ENCODE results near the gene KNSTRN. TPM values are rescaled to one million over a fixed set of nuclear protein-coding genes. Genes with fewer than 3 reads are reported as not detected.
A peak's percentile ranks its signal among the peaks of the same experiment; 100 is the strongest.

The KNSTRN gene
- total RNA-seq, 1 donor from 2014 or later, result 27.3 TPM

- H3K27ac Mint-ChIP-seq (ENCODE audit: unreplicated experiment), result no peak overlapping the region
- H3K4me3 Mint-ChIP-seq (ENCODE audit: unreplicated experiment), result peak overlapping the region; percentile 82
- DNase-seq (ENCODE audit: extremely low spot score, unreplicated experiment), result no peak
- TF ChIP-seq CTCF (IDR thresholded peaks at IDR 0.05), result no peak
- no peaks in the 10 kb centered on the region for H3K9me3 Mint-ChIP-seq (ENCODE audit: unreplicated experiment)
- no peaks in the 10 kb centered on the region for H3K36me3 Mint-ChIP-seq (ENCODE audit: unreplicated experiment)
- no peaks in the 10 kb centered on the region for H3K27me3 Mint-ChIP-seq (ENCODE audit: unreplicated experiment)
- peaks cover 48% of the 10 kb centered on the region for H3K4me1 Mint-ChIP-seq (ENCODE audit: unreplicated experiment)
These were observed 60.7 kb downstream of the KNSTRN start for GRCh38 chr15:40443255-40443654.

GRCh38 chr15:40443846-40444245, 61.3 kb downstream of the KNSTRN start:
- no peak for TF ChIP-seq CTCF (IDR thresholded peaks at IDR 0.05)
- H3K4me3 Mint-ChIP-seq (ENCODE audit: unreplicated experiment), result peak overlapping the region; percentile 39
- peaks cover 42% of the 10 kb centered on the region for H3K4me1 Mint-ChIP-seq (ENCODE audit: unreplicated experiment)
- DNase-seq (ENCODE audit: extremely low spot score, unreplicated experiment), result no peak
- no peaks in the 10 kb centered on the region for H3K27me3 Mint-ChIP-seq (ENCODE audit: unreplicated experiment)
- H3K27ac Mint-ChIP-seq (ENCODE audit: unreplicated experiment), result no peak overlapping the region
- H3K36me3 Mint-ChIP-seq (ENCODE audit: unreplicated experiment), result no peaks in the 10 kb centered on the region
- H3K9me3 Mint-ChIP-seq (ENCODE audit: unreplicated experiment), result no peaks in the 10 kb centered on the region

Other genes starting within 250 kb of the KNSTRN start
- gene BUB1B, start 221.7 kb upstream of the KNSTRN start, total RNA-seq, result 8.0 and 8.5 TPM in 2 replicates
- not detected in 2 replicates for gene PAK6, start 143.7 kb upstream of the KNSTRN start, total RNA-seq
- gene ANKRD63, start 99.7 kb upstream of the KNSTRN start, total RNA-seq, result 0.30 and 0.42 TPM in 2 replicates
- gene PLCB2, start 74.8 kb upstream of the KNSTRN start, total RNA-seq, result 0.40 and 1.2 TPM in 2 replicates
- gene INAFM2, start 59.0 kb upstream of the KNSTRN start, total RNA-seq, result 69.0 and 70.3 TPM in 2 replicates
- gene CCDC9B, start 41.8 kb upstream of the KNSTRN start, total RNA-seq, result 18.0 and 21.6 TPM in 2 replicates
- not detected in 2 replicates for gene PHGR1, start 31.7 kb upstream of the KNSTRN start, total RNA-seq
- gene DISP2, start 24.5 kb upstream of the KNSTRN start, total RNA-seq, result 1.4 and 1.5 TPM in 2 replicates
- 60.4 and 62.0 TPM in 2 replicates for gene IVD, start 23.1 kb downstream of the KNSTRN start, total RNA-seq
- gene BAHD1, start 58.2 kb downstream of the KNSTRN start, total RNA-seq, result 22.8 and 26.4 TPM in 2 replicates
- gene CHST14, start 88.3 kb downstream of the KNSTRN start, total RNA-seq, result 46.4 and 48.8 TPM in 2 replicates
- gene CCDC32, start 182.3 kb downstream of the KNSTRN start, total RNA-seq, result 23.9 and 28.3 TPM in 2 replicates
- 9.6 and 11.7 TPM in 2 replicates for gene RPUSD2, start 186.6 kb downstream of the KNSTRN start, total RNA-seq
- gene KNL1, start 211.5 kb downstream of the KNSTRN start, total RNA-seq, result 5.6 and 6.2 TPM in 2 replicates